Amniotic epithelial cell (primary cell): ENCODE measurements around the gene EBNA1BP2.
"Not testable (repeated sequence)": the region's sequence is repeated elsewhere in the genome, so short reads cannot be mapped to it uniquely, and the experiment has no call there.

Experiments
- DNase-seq: peaks from one replicate; pipeline ENCODE4 v3.0.0-alpha.2; 2010; ENCODE audit warnings: low read depth

Gene EBNA1BP2

DNA sequence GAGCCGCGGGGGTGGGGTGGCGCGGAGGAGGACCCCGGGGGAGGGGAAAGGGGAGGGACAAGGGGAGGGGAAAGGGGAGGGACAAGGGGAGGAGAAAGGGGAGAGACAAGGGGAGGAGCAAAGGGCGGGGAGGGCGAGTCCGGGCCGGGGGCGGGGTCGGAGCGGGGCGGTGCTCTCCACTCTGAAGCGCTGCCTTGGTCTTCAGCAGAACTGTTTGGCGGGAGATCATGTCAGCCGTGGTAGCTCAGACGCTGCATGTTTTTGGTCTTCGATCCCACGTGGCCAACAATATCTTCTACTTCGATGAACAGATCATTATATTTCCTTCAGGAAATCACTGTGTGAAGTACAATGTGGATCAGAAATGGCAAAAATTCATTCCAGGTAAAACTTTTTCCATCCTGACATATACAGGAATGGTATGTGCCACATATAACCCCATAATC lies 460 bp upstream of the EBNA1BP2 start:
- peak; percentile 87 for DNase-seq

DNA sequence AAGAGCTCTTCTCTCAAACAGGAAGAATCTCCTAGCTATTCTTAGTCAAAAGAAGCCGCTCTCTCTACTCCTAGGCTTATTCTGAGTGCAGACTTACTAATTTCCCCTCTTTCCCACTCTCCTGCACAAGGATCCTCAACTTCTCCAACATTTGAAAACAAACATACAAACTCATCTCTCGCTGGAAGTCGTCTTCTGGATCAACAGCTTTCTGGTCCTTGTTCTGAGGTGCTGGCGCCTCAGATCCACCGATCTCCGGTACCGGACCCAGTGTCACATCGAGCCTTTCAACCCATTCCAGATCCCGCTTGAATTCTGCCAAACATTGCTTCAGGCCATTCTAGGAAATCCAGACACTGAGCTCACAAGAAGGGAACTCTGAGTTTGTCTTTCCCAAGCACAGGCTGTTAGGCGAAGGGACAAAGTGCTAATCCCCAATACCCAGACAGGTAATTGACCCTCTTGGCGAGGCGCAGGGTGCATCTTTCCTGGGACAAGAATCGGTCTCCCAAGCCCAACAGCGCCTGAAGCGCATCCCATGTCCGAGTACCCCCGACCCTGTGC lies 696 bp downstream of the EBNA1BP2 start:
- no peak for DNase-seq

DNA sequence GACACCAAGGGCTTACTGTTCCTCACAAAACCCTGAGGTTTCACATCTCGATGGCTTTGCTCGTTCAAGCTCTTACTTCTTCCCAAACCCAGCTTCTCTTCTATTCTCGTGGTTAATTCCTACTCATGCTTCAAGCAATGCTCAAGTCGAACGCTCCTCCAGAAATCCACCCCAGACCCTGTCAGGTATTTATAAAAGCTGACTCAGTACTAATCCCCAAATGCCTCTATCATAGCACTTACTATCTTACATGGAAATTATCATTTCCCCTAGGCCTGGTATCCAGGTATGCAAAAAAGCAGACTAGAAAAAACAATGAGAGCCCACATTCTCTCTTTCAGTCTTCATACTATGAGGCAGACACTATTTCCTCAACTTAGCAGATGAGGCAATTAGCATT lies 6.3 kb downstream of the EBNA1BP2 start:
- DNase-seq = no peak

DNA sequence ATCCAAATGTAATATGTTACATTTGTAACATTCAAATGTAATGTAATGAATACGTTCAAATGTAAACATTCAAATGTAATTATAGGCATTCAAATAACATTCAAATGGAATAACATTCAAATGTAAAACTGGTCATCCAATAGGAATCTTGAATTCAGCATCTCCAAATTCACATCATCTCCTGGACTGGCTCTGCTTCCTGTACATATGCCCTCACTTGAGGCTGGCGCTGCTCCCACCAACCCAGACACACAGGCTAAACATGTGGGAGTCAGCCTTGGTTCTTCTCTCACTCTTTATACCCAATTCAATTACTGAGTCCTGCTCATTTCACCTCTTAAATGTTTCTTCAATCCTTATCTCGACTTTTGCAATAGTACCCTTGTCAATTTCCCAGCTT lies 6.9 kb downstream of the EBNA1BP2 start:
- DNase-seq = no peak

DNA sequence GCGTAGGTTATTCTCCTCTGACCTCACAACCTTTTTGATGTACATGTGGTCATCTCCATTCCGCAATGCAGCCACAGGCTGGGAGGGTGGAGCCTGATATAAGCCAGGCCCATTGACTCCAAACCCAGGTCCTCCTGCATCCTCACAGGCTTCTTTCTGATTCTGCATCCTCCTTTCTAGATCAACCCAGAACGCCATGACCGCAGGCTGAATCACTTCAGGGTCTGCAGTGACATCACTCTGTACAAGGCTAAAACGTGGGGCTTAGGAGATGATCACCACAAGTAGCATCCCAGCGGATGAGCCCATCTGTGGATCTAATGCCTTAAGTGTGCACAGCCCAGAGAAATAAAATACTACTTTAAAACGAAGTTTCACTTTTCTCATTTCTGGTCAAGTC lies 16.1 kb downstream of the EBNA1BP2 start:
- no peak for DNase-seq

DNA sequence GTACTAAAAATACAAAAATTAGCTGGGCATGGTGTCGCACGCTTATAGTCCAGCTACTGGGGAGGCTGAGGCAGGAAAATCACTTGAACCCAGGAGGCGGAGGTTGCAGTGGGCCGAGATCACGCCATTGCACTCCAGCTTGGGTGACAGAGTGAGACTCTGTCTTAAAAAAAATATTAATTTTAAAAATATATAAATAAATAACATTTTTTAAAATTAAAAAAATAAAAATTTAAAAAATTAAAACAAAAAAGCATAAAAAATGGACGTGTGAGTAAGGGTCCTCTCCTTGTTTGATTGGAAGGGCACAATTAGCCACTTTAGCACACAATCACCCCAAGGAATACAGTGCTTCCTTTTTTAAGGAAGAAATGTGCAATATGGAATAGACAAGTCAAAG lies 18.6 kb downstream of the EBNA1BP2 start:
- no peak for DNase-seq

DNA sequence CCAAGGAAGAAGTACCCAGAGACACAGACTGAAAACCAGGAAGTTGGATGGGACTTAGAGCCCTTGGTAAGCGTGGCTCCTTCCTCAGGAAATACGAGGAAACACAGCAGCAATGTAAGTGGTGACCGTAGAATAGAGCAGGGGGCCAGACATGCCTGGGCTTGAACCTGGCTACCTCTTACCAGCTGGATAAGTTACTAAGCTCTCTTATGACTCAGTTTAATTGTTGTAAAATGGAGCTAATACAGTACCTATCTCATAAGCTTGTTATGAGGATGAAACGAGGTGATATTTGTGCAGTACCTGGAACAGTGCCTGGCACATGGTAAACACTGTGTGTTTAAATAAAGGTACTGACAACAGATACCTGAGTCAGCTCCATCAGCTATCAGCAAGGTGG lies 19.2 kb downstream of the EBNA1BP2 start:
- no peak for DNase-seq

DNA sequence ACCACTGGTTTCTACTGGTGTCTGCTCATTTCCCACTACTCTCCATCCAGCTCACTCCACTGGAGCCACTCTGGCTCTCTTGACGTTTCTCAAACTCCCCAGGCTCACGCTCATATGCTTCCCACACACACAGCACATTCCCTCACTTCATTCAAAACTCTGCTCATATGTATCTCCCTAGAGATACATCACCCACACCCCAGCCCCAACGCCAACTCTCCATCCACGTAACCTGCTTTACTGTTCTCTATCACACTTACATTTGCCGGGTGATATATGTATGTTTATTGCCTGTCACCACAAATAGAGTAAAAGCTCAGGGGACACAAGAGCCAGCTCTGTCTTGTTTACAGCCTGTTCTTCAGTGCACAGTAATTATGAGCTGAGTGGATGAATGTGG lies 22.2 kb downstream of the EBNA1BP2 start:
- no peak for DNase-seq

DNA sequence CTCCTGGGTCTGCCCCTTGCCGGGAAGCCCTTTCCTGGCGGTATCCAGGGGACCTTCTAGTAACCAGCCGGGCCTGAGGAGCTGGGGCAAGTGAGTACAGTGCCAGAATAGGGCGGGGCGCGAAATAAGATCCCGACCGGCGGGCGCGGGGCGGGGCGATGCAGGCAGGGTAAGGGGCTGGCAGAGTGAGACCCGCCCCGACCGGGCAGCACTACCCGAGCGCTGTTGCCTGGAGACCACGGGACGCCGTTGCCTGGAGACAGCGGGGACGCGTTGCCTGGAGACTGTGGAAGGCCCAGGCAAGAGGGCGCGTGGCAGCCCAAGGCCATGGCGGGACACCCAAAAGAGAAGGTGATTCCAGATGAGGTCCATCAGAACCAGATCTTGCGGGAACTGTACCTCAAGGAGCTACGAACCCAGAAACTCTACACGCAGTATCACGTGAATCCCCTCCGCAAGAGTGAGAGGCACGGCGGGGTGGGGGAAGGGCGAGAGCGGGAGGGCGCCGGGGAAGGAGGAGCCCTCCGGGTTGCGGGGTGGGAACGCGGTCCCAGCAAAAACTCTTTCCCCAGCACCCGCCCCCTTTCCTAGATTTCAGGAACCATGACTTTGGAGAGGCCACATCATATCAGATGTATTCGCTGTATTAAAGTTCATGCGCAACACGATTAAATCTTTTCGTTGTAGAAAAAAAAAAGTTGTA lies 24.3 kb downstream of the EBNA1BP2 start:
- DNase-seq = peak; percentile 46

DNA sequence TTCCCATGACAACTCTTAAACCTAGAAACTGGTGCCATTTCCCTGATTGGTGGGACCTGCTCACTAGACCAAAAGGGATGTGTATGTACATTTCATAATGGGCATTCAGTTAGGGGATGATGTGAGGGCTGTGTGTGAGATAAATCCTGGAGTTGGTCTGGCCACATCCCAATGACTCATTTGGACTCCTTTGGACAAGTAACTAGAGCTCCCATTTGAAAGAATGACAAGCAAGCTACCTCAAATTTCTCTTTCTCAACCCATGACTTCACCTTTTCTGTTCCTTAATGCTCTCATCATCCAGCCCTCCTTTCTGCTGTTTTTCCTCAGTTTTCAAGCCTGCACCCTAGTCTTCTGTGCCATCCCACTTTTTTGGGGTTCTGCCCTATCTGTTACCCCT lies 27.9 kb downstream of the EBNA1BP2 start:
- DNase-seq = peak; percentile 76

DNA sequence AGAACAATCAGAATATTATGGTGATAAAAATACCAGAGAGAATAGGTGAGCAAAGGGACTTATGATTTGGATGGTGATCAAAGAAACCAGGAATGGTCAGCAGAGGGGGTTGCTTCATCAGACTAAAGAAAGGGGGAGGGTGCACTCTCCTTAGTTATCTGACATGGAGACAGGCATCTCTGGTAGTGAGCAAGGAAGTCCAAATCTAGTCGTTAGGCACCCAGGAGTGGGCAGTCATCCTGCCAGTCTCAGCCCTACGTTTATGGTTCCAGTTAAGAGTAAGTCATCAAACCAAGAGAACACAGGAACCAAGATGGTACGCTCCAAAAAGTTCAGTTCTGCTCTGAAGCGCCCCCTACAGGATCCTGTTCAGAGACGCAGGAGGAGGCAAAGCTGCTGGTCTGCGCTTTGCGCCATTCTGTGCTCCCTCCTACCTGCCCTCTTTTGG lies 28.6 kb downstream of the EBNA1BP2 start:
- DNase-seq = peak; percentile 7

DNA sequence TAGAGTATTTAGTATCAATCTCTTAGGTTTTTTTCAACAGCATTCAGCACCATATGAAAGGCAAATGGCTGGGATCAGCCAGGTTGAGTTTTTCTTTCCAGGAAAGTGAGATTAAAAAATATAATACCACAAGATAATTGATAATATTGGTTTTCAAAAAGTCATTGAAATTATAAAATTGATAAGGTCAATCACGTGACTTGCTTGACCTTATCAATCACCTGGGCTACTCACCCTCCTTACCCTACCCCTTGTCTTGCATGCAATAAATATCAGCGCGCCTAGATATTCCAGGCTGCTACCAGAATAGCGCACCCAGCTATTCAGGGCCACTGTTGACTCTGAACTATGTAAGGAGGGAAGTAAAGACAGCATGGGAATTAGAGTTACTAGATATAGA lies 31.5 kb downstream of the EBNA1BP2 start:
- no peak for DNase-seq

DNA sequence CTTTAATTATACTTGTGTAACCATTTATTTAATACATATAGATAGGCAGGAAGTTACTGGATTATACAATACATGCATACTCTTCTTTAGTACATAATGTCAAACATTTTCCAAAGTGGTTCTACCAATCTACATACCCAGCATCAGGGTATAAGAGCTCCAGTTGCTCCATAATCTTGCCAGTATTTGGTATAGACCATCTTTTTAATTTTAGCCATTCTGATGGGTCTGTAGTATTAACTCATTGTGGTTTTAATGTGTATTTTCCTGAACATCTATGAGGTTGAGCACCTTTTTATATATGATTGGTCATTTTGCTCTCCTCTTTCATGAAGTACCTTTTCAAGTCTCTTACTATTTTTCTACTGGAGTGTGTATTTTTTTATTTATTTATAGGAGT lies 32.1 kb downstream of the EBNA1BP2 start:
- DNase-seq = no peak

DNA sequence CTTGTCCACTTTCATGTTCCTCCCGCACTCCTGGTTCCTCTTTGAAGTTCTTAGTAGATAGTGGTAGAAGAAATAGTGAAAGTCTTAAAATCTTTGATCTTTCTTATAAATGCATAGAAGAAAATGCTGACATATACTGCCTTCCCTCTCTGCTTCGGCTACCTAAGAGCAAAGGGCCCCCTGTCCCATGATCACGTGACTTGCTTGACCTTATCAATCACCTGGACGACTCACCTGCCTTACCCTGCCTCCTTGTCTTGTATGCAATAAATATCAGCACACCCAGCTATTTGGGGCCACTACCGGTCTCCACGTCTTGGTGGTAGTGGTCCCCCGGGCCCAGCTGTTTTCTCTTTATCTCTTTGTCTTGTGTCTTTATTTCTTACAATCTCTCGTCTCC lies 32.8 kb downstream of the EBNA1BP2 start:
- not testable (repeated sequence) for DNase-seq

DNA sequence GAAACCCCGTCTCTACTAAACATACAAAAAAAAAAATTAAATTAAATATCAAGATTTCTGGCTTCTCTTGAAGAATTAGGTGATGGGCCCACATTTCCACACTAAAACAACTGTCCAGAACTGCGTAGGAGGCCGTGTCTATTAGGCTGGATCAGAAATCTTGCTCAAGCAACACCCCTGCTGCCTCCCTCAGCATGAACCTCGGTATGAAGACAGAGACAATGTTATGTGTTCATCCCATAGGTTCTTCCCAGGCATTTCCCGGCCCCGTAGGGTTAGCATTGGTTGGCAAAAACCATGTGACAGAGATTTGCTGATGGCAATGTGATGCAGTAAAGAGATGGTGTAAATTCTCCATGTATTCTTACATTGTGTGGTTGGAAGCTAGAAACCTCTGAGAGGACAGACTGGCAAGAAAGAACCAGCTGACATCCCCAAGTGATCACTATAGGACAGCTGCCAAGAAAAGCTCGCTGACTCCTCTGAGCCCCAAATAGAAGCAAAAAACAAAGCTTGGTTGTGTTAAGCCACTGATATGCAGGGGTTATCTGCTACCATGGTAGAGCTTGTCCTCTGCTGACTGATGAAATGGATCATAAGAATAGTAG lies 34.5 kb downstream of the EBNA1BP2 start:
- peak; percentile 5 for DNase-seq

DNA sequence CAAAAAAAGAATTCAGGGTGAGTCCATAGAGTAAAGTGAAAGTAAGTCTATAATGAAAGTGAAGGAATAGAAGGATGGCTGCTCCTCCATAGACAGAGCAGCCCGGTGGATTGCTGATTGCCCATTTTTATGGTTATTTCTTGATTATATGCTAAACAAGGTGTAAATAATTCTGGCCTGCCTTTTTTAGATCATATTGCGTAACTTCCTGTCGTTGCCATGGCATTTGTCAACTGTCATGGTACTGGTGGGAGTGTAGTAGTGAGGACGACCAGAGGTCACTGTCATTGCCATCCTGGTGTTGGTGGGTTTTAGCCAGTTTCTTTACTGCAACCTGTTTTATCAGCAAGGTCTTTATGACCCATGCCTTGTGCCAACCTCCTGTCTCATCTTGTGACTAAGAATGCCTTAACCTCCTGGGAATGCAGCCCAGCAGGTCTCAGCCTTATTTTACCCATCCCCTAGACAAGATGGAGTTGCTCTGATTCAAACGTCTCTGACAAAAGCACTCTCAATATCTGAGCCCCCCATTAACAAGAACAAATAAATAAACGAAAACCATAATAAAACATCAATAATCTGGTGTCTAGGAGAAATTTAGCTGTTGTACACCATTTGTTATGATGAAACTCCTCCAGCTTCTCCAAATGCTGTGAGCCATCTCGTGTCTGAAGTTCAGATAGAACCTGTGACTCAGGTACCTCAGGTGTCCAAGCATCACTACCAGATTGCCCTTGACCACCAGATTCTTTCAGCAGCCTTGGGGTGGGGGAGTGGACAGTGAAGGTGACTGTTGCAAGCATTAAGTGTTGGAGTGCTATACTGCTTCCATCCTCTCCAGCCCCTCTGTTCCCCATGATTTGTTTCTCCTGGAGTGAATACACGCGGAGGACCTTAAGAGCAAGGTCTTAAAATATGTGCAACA lies 36.0 kb downstream of the EBNA1BP2 start:
- DNase-seq = no peak

DNA sequence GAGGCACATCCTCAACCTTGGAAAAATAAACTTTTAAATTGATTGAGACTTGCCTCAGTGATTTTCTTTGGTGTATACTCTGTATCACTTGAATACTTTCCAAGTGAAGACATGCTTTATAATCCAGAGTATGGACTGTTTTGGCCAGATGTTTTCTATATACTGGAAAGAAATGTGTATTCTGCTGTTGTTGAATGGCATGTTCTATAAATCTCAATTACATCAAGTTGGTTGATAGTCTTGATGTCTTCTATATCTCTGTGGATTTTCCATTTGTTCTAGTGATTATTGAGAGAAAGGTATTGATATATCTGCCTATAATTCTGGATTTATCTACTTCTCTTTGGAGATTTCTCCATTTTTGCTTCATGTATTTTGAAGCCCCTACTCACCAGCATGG lies 37.5 kb downstream of the EBNA1BP2 start:
- DNase-seq = no peak

DNA sequence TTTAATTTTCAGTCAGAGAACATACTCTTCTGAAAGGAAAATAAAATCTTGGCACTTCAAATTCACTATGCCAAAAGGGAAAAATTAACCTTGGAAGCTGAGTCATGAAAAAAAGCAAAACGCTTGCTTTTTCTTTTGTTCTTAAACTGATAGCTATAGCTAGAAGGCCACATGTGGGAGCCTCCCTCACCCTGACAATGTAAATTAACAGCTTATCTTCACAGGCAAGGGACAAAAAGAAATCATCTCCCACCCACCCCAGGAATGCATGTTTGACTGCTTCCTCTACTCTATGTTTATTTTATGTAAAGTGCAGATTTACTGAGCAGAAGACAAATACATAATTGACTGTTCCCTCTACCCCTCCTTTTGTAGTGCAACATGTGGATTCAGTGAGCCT lies 38.0 kb downstream of the EBNA1BP2 start:
- DNase-seq = no peak

DNA sequence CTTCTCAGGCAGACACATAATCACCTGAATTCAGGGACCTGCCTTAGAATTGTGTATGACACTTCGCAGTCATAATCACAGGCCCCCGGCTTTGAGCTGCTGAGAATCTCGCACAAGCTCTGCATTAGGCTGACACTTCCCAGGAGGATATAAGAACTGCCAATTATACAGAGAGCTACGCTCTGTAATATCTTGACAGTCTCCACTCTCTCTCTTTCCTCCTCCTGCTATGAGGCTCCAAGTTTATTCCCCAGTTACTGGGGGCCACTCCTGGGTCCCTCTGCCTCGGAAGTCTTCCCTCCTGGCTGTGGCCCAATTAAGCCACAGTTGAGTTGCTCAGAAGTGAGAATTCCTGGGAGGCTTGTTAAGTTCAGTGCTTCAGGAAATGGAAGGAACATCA lies 42.7 kb downstream of the EBNA1BP2 start:
- no peak for DNase-seq

DNA sequence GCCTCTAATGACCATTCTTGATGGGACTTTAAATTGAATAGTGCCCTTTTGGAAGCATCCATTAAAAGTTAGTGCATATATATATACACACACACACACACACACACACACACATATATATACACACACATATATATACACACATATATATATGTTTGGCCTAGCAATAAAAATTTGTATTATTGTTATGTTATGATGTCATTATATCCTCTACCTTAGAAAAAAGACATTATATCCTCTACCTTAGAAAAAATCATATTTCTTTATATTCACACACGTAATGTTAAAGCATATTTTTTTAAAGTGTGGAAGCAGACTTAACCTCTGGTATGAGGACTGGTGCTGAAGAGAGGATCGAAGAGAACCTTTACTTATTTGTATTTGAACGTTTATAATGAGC lies 43.3 kb downstream of the EBNA1BP2 start:
- DNase-seq = no peak

DNA sequence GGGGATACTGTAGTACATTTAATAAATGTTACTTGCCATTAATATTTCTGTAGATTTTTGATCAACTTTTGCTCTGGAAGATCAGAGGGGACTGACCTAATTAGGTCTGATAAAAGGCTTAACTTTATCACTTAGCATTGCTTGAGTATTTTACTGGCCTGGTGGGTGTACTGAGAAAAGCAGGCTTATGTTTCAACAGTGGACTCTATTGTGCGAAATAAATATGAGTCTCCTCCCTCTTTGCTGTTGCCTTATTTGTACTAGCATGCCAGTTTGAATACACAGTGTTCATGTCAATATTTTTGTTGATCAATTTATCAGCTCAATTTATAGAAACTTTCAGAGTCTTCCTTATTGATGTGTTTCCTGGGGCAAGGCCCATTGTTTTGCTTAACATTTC lies 49.1 kb downstream of the EBNA1BP2 start:
- DNase-seq = no peak

DNA sequence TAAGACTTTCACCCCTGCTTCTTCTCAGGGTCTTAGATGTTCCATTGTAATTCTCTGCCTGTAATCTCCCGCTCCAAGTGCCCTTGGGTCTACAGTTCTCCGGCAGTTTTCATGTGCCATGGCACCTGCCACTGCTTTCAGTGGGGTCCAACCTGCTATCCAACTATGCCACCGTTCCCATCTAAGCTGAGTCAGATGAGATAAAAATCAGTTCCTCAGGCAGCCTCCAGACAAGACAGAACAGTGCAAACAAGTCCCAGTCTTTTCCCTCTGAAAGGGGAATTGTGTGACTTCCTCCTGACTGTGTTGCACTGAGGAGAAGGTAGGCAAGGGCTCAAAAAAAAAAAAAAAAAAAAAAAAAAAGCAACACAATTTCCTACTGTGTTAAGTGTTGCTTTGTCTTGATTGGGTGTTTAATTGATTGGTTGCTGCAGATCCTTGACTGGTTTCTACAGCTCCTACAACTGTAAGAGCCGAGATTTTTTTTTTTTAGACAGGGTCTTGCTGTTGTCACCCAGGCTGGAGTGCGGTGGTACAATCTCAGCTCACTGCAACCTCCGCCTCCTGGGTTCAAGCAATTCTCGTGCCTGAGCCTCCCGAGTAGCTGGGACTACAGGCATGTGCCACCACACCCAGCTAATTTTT lies 50.7 kb downstream of the EBNA1BP2 start:
- no peak for DNase-seq
